ENCODE data around the gene ETHE1.

GRCh38 chr19:43544077-43544476, 17.1 kb upstream of the ETHE1 start:
- TF ChIP-seq CTCF (IDR thresholded peaks at IDR 0.05; ENCODE audit: control extremely low read depth in 1 of 3, insufficient read depth in 1 of 3, low read depth in 1 of 3, low read length in 3 of 3) (no peak), RAD21 (IDR thresholded peaks at IDR 0.05 in 1 of 2, conservative IDR thresholded peaks at IDR 0.05 in 1 of 2; ENCODE audit: low read depth in 2 of 2, low read length in 2 of 2) (no peak), POLR2A (IDR thresholded peaks at IDR 0.05; ENCODE audit: control extremely low read depth in 1 of 2, low read depth in 2 of 2, low read length in 2 of 2) (no peak), TEAD4 (IDR thresholded peaks at IDR 0.05; ENCODE audit: low read depth, low read length) (no peak), EP300 (IDR thresholded peaks at IDR 0.05; ENCODE audit: borderline replicate concordance in 1 of 2, low read depth in 2 of 2, low read length in 2 of 2) (no peak), SP1 (IDR thresholded peaks at IDR 0.05; ENCODE audit: low read depth, low read length) (no peak)
- TF ChIP-seq, protein P1, sequence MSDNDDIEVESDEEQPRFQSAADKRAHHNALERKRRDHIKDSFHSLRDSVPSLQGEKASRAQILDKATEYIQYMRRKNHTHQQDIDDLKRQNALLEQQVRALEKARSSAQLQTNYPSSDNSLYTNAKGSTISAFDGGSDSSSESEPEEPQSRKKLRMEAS (IDR thresholded peaks at IDR 0.05): no peak

Data from H1 (cell line).